Hepatocyte (in vitro differentiated cells): ENCODE results near the gene SRPK1. TPM values are rescaled to one million over a fixed set of nuclear protein-coding genes. Genes with fewer than 3 reads are reported as not detected.
A peak's percentile ranks its signal among the peaks of the same experiment; 100 is the strongest.

Experiments used
- DNase-seq: peaks from one replicate; pipeline ENCODE4 v3.0.0-alpha.2; 2016; ENCODE audit warnings: low spot score
- H2AFZ ChIP-seq: fragments of 200-600 bp; sonication (generic); 2 replicates; pipeline ENCODE4 v1.6.0; 2016; ENCODE audit warnings: antibody characterized with exemption, mild to moderate bottlenecking
- H3K27ac ChIP-seq: fragments of 200-600 bp; sonication (generic); 2 replicates; pipeline ENCODE4 v1.5.1; 2016; ENCODE audit warnings: mild to moderate bottlenecking
- H3K27me3 ChIP-seq: fragments of 200-600 bp; sonication (generic); 2 replicates; pipeline ENCODE4 v1.6.1; 2016
- H3K36me3 ChIP-seq: fragments of 200-600 bp; sonication (generic); replicated peaks from 2 replicates; pipeline ENCODE4 v1.5.1; 2016; ENCODE audit warnings: low read depth; ENCODE audit not compliant: insufficient read depth
- H3K4me1 ChIP-seq: fragments of 200-600 bp; sonication (generic); 2 replicates; pipeline ENCODE4 v1.5.1; 2016; ENCODE audit warnings: mild to moderate bottlenecking, moderate library complexity; ENCODE audit not compliant: insufficient read depth
- H3K4me2 ChIP-seq: fragments of 200-600 bp; sonication (generic); 2 replicates; pipeline ENCODE4 v1.6.0; 2016
- H3K4me3 ChIP-seq: fragments of 200-600 bp; sonication (generic); 2 replicates; pipeline ENCODE4 v1.5.1; 2016; ENCODE audit warnings: mild to moderate bottlenecking
- H3K79me2 ChIP-seq: fragments of 200-600 bp; sonication (generic); 2 replicates; pipeline ENCODE4 v1.6.0; 2017; ENCODE audit warnings: mild to moderate bottlenecking
- H3K9me2 ChIP-seq: fragments of 200-600 bp; sonication (generic); replicated peaks from 2 replicates; pipeline ENCODE4 v1.6.0; 2017; ENCODE audit warnings: mild to moderate bottlenecking; ENCODE audit not compliant: insufficient read depth
- H3K9me3 ChIP-seq: fragments of 200-600 bp; sonication (generic); 2 replicates; pipeline ENCODE4 v1.5.1; 2016; ENCODE audit warnings: low read depth, mild to moderate bottlenecking
- H4K20me1 ChIP-seq: fragments of 200-600 bp; sonication (generic); 2 replicates; pipeline ENCODE4 v1.6.0; 2016; ENCODE audit warnings: mild to moderate bottlenecking; ENCODE audit not compliant: insufficient read depth, poor library complexity, severe bottlenecking
- CTCF ChIP-seq: fragments of 200-600 bp; sonication (generic); IDR thresholded peaks from 2 replicates; pipeline ENCODE4 v1.5.1; 2016; ENCODE audit warnings: antibody characterized with exemption, mild to moderate bottlenecking; ENCODE audit not compliant: poor library complexity
- EZH2 ChIP-seq: fragments of 200-600 bp; sonication (generic); IDR thresholded peaks from 2 replicates; pipeline ENCODE4 v1.6.1; 2016; ENCODE audit warnings: antibody characterized with exemption, mild to moderate bottlenecking, borderline replicate concordance
- EZH2phosphoT487 ChIP-seq: fragments of 200-600 bp; sonication (generic); IDR thresholded peaks from one replicate; pipeline ENCODE4 v1.6.1; 2018; ENCODE audit warnings: antibody characterized with exemption, mild to moderate bottlenecking, low read depth, moderate library complexity; ENCODE audit not compliant: unreplicated experiment, severe bottlenecking
- WGBS: methylation state at CpG from one replicate; pipeline ENCODE4 v1.1.6; 2016; ENCODE audit warnings: low lambda C conversion rate; ENCODE audit errors: missing lambda C conversion rate; 5-methylcytosine and 5-hydroxymethylcytosine counted together
- polyA plus RNA-seq: library from polyadenylated mRNA; unstranded; fragments of >200 nt; fragmentation: Nextera tagmentation; extraction: Ambion mirVana; gene quantifications from 2 replicates; pipeline ENCODE4 v1.2.1, GENCODE V29; 2016
- total RNA-seq: library from RNA; depleted of rRNA; stranded (reverse); fragments of >200 nt; gene quantifications from 2 replicates; pipeline ENCODE4 v1.2.3, GENCODE V29; 2014

The SRPK1 gene
- total and polyA plus RNA-seq, 2 experiments from 2014 or later: 39.3 to 63.9 TPM

- TF ChIP-seq EZH2phosphoT487 (no peak), EZH2 (no peak), CTCF (no peak)
- Histone ChIP-seq H3K4me2 (no peak overlapping the region), H3K36me3 (no peaks in the 10 kb centered on the region), H4K20me1 (no peaks in the 10 kb centered on the region), H3K9me3 (no peaks in the 10 kb centered on the region), H2AFZ (no peak overlapping the region), H3K27ac (no peak overlapping the region), H3K9me2 (no peaks in the 10 kb centered on the region), H3K4me3 (no peak overlapping the region), H3K27me3 (no peaks in the 10 kb centered on the region), H3K4me1 (no peaks in the 10 kb centered on the region), H3K79me2 (no peaks in the 10 kb centered on the region)
- 90% methylated on average over 7 of the region's 7 CpGs for WGBS
- DNase-seq: no peak
These were observed 33.4 kb upstream of the SRPK1 start for GRCh38 chr6:35954333-35954732.

GRCh38 chr6:35948725-35949124, 27.8 kb upstream of the SRPK1 start:
- Histone ChIP-seq H3K4me2 (no peak overlapping the region), H3K4me1 (no peaks in the 10 kb centered on the region), H2AFZ (no peak overlapping the region), H3K36me3 (no peaks in the 10 kb centered on the region), H3K9me2 (no peaks in the 10 kb centered on the region), H3K4me3 (no peak overlapping the region), H3K27me3 (no peaks in the 10 kb centered on the region), H3K9me3 (no peaks in the 10 kb centered on the region), H3K27ac (no peak overlapping the region), H4K20me1 (no peaks in the 10 kb centered on the region), H3K79me2 (no peaks in the 10 kb centered on the region)
- no peak for DNase-seq
- WGBS: 90% methylated on average over 1 of the region's 1 CpG
- TF ChIP-seq EZH2phosphoT487 (no peak), CTCF (peak; percentile 21), EZH2 (no peak)

- no peaks in the 10 kb centered on the region for H3K27me3 ChIP-seq
- no peak overlapping the region for H2AFZ ChIP-seq
- no peaks in the 10 kb centered on the region for H3K79me2 ChIP-seq
- no peaks in the 10 kb centered on the region for H4K20me1 ChIP-seq
- no peak for TF ChIP-seq EZH2
- TF ChIP-seq CTCF: no peak
- no peak for TF ChIP-seq EZH2phosphoT487
- no peaks in the 10 kb centered on the region for H3K4me1 ChIP-seq
- DNase-seq: no peak
- H3K36me3 ChIP-seq: no peaks in the 10 kb centered on the region
- no peak overlapping the region for H3K4me3 ChIP-seq
- no peak overlapping the region for H3K4me2 ChIP-seq
- no peak overlapping the region for H3K27ac ChIP-seq
- no peaks in the 10 kb centered on the region for H3K9me2 ChIP-seq
- 80% methylated on average over 1 of the region's 1 CpG for WGBS
- no peaks in the 10 kb centered on the region for H3K9me3 ChIP-seq
These were observed 24.7 kb upstream of the SRPK1 start for GRCh38 chr6:35945650-35946025.

GRCh38 chr6:35943390-35943789, 22.5 kb upstream of the SRPK1 start:
- no peaks in the 10 kb centered on the region for H3K9me2 ChIP-seq
- H3K79me2 ChIP-seq: no peaks in the 10 kb centered on the region
- H3K27ac ChIP-seq: no peak overlapping the region
- no peaks in the 10 kb centered on the region for H3K4me1 ChIP-seq
- H3K4me3 ChIP-seq: no peak overlapping the region
- H3K36me3 ChIP-seq: no peaks in the 10 kb centered on the region
- no peak overlapping the region for H3K4me2 ChIP-seq
- H2AFZ ChIP-seq: no peak overlapping the region
- H3K27me3 ChIP-seq: no peaks in the 10 kb centered on the region
- no peak for DNase-seq
- 94% methylated on average over 1 of the region's 1 CpG for WGBS
- TF ChIP-seq CTCF: no peak
- no peak for TF ChIP-seq EZH2
- TF ChIP-seq EZH2phosphoT487: no peak
- no peaks in the 10 kb centered on the region for H4K20me1 ChIP-seq
- H3K9me3 ChIP-seq: no peaks in the 10 kb centered on the region
